ENCODE measurements around the gene C11orf91. TPM values are rescaled to one million over a fixed set of nuclear protein-coding genes. Genes with fewer than 3 reads are reported as not detected.
A peak's percentile ranks its signal among the peaks of the same experiment; 100 is the strongest.

Gene C11orf91
- total and polyA plus RNA-seq, 7 donors = 0.14 to 0.87 (median 0.51) TPM; not detected in 3

DNA sequence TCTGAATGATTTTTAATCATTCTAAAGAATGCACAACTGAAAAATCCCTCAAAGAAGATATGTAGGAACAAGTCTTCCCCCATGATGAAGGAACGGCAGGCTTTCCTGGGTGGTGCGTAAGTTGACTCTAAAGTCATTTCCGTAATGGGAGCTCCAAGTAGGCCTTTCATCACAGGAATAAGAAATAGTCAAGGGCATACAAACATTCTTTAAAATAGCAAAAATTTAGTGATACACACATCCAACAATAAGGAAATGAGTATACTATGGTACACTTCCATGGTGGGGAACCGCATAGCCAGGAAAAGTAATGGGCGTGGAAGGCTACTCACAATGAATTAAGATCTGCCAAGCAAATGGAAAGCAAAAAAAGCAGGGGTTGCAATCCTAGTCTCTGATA, 24.9 kb upstream of the C11orf91 start:
- no peak for ATAC-seq
- peak overlapping the region; percentile 96 for H3K27ac ChIP-seq
- no peaks in the 10 kb centered on the region for H3K9me3 ChIP-seq
- WGBS, 3 donors = 67 to 77% (median 70%) methylated on average over 5 of the region's 5 CpGs
- peaks cover 0 to 15% of the 10 kb centered on the region in 2 donors for H3K36me3 ChIP-seq (ENCODE audit: insufficient read depth in 1 of 2, low read depth in 1 of 2)
- no peak for DNase-seq
- TF ChIP-seq, protein P1, sequence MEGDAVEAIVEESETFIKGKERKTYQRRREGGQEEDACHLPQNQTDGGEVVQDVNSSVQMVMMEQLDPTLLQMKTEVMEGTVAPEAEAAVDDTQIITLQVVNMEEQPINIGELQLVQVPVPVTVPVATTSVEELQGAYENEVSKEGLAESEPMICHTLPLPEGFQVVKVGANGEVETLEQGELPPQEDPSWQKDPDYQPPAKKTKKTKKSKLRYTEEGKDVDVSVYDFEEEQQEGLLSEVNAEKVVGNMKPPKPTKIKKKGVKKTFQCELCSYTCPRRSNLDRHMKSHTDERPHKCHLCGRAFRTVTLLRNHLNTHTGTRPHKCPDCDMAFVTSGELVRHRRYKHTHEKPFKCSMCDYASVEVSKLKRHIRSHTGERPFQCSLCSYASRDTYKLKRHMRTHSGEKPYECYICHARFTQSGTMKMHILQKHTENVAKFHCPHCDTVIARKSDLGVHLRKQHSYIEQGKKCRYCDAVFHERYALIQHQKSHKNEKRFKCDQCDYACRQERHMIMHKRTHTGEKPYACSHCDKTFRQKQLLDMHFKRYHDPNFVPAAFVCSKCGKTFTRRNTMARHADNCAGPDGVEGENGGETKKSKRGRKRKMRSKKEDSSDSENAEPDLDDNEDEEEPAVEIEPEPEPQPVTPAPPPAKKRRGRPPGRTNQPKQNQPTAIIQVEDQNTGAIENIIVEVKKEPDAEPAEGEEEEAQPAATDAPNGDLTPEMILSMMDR (IDR thresholded peaks at IDR 0.05) = no peak
- H3K4me3 ChIP-seq = peak overlapping the region; percentile 15
- peaks cover 84% of the 10 kb centered on the region for H3K4me1 ChIP-seq
- intact Hi-C loops (cut with DNase I) = no loop called here
- H3K27me3 ChIP-seq (ENCODE audit: insufficient read depth in 3 of 3, low read length in 2 of 3) = no peaks in the 10 kb centered on the region

DNA sequence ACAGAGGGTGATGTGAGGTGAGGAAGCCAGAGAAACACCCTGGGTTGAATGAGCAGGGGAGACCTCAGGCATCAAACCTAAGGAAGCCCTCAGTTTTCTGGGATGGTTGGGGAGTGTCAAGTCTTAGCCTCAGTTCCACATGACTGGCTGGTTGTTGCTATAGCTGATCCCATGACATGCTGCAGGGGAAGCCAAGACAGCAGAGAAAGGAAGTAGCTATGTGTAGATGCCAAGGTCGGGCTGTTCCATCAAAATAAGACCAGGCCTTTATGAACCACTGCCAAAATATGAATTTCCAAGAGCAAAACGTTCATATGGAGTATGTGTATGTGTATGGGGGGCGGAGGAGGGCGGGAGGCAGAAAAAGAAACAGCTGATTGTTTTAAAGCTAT, 24.0 kb upstream of the C11orf91 start:
- H3K4me3 ChIP-seq = peak overlapping the region; percentile 22
- ATAC-seq (peak in 3 of 4 donors; percentile 13 to 37 (median 30)), DNase-seq (no peak)
- H3K36me3 ChIP-seq (ENCODE audit: insufficient read depth in 1 of 2, low read depth in 1 of 2) = peaks cover 0 to 15% of the 10 kb centered on the region in 2 donors
- intact Hi-C loops (cut with DNase I) = no loop called here
- peaks cover 84% of the 10 kb centered on the region for H3K4me1 ChIP-seq
- TF ChIP-seq, protein P1 (IDR thresholded peaks at IDR 0.05) = no peak
- H3K27me3 ChIP-seq (ENCODE audit: insufficient read depth in 3 of 3, low read length in 2 of 3) = no peaks in the 10 kb centered on the region
- H3K9me3 ChIP-seq = no peaks in the 10 kb centered on the region
- H3K27ac ChIP-seq = peak overlapping the region; percentile 96
- WGBS, 3 donors = 29 to 45% (median 42%) methylated on average over 4 of the region's 4 CpGs

DNA sequence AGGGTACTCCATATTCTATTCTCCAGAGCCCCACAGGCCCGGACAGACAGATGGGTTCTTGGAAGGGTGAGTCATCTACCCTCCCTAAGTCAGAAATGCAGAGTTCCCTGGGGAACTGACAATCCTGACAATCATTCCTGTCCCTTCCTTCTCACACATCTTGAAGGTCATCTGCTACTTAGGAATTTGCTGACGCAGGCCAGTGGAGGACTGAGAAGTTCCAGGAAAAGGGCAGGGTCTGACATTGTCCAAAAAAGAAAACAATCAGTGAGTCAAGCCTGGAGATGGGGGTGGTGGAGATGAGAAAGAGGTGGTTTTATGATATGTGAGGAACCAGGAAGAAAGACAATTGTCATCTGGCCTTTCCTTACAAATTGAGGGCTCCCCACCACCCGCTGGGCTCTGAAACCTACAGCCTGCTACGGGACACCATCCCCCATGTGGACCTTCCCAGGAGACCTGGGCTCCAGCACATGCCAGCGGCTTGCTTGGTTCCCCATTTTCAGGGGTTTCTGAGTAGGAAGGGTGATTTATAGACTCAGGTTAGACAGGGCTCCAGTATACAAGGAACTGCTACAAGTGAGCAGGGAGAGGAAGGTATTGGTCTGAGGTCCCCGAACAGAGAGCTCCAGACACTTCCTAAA, 22.7 kb upstream of the C11orf91 start:
- H3K4me1 ChIP-seq = peaks cover 85% of the 10 kb centered on the region
- H3K27me3 ChIP-seq (ENCODE audit: insufficient read depth in 3 of 3, low read length in 2 of 3) = no peaks in the 10 kb centered on the region
- H3K4me3 ChIP-seq = peak overlapping the region; percentile 22
- peak in 1 of 2 donors; percentile 56 for DNase-seq
- no peaks in the 10 kb centered on the region for H3K9me3 ChIP-seq
- H3K27ac ChIP-seq = peak overlapping the region; percentile 96
- peak in 3 of 4 donors; percentile 6 to 46 (median 34) for ATAC-seq
- intact Hi-C loops (cut with DNase I) = no loop called here
- 51 to 59% (median 52%) methylated on average over 6 of the region's 6 CpGs for WGBS, 3 donors
- TF ChIP-seq, protein P1 (IDR thresholded peaks at IDR 0.05) = no peak
- H3K36me3 ChIP-seq (ENCODE audit: insufficient read depth in 1 of 2, low read depth in 1 of 2) = peaks cover 2 to 24% of the 10 kb centered on the region in 2 donors

DNA sequence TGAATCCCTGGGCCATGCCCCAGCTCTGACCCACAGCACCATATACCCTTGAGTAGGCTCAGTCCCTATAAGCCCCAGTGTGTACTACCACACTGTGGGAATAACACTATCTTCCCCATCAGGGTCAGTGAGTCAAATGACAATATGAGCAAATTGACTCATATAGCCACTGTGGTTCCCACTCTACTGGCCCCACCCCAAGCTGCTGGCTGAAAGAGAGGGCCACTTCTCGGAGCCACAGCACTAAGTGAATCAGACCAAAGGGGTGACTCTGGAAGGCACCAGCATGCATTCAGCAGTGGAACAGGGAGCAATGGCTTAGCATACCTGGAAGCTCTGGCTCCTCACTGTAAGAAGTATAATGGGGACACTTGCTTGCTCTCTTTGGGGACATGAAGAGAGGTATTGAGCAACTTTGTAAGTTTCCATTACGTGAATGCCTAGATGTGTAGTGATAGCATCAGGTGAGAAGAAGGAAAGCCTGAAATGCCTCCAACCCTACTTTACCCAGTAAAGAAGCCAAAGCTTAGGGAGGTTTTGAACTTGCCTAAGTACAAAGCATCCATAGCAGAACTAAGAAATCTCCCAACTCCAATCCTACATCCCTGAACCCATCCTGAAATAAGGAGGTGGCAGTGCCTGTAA, 22.1 kb upstream of the C11orf91 start:
- Histone ChIP-seq H3K27ac (peak overlapping the region; percentile 96), H3K4me1 (peaks cover 92% of the 10 kb centered on the region), H3K4me3 (peak overlapping the region; percentile 12), H3K9me3 (no peaks in the 10 kb centered on the region), H3K36me3 (ENCODE audit: insufficient read depth in 1 of 2, low read depth in 1 of 2) (peaks cover 2 to 31% of the 10 kb centered on the region in 2 donors), H3K27me3 (ENCODE audit: insufficient read depth in 3 of 3, low read length in 2 of 3) (no peaks in the 10 kb centered on the region)
- TF ChIP-seq, protein P1 (IDR thresholded peaks at IDR 0.05) = no peak
- peak; percentile 61 to 67 (median 64) for ATAC-seq
- intact Hi-C loops (cut with DNase I) = no loop called here
- 30 to 46% (median 31%) methylated on average over 2 of the region's 2 CpGs for WGBS, 3 donors
- DNase-seq = peak; percentile 62 to 73

Data from psoas muscle (tissue), 8 donors.